ENCODE measurements around the gene HDAC1. TPM values are rescaled to one million over a fixed set of nuclear protein-coding genes. Genes with fewer than 3 reads are reported as not detected.

The HDAC1 gene
- total and polyA plus RNA-seq, 10 of the 15 experiments (the other 5 are each of a cell fraction or from before 2014, with no cell fraction given): 147 to 331 (median 168) TPM

DNA sequence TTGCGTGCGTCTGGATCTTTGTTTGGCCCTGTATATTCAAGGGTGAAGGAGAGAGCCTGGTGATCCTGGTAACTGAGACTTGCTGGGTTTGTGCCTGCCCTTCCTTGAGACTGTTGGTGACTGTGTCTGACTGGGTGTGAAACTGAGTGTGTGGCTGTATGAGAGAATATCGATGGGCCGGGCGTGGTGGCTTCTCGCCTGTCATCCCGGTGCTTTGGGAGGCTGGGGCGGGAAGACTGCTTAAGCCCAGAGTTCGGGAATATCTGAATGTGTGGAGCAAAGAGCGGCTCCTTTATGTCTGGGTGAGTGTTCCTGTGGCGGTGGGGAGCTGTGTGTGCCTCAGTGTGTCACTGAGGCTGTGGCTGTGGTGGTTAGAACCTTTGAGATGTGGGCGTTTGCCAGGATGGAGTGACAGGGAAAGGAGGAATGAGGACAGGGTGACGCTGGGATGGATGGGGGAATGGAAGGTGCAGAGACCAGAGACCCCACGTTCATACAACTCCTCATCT, 46.8 kb downstream of the HDAC1 start:
- Histone ChIP-seq H3K4me2 (ENCODE audit: control insufficient read depth, insufficient read depth) (peak overlapping the region; percentile 78), H3K9ac (ENCODE audit: control insufficient read depth, insufficient read depth, low read length) (peak overlapping the region; percentile 64; the same call in 1 of the 2 replicates), H3K4me1 (ENCODE audit: control insufficient read depth, insufficient read depth, low read length) (peaks cover 60% of the 10 kb centered on the region), H3K9me3 (replicated peaks; ENCODE audit: control insufficient read depth, insufficient read depth, low read length) (no peaks in the 10 kb centered on the region), H3K27ac (ENCODE audit: control insufficient read depth, insufficient read depth) (peak overlapping the region; percentile 81), H3K27me3 (replicated peaks in 1 of 2; ENCODE audit: control insufficient read depth in 2 of 2, insufficient read depth in 2 of 2, low read length in 1 of 2) (no peaks in the 10 kb centered on the region), H3K4me3 (no peak overlapping the region), H3K36me3 (ENCODE audit: control insufficient read depth in 2 of 2, insufficient read depth in 2 of 2, low read length in 1 of 2) (no peaks in the 10 kb centered on the region), H4K20me1 (ENCODE audit: control insufficient read depth, insufficient read depth) (no peaks in the 10 kb centered on the region), H2AFZ (ENCODE audit: control insufficient read depth, low read depth, low read length) (no peak overlapping the region; the same call in 1 of the 2 replicates), H3K79me2 (ENCODE audit: control insufficient read depth, insufficient read depth, low read length) (peaks cover 18% of the 10 kb centered on the region)
- FAIRE-seq (no peak), DNase-seq (ENCODE audit: low read depth, low spot score) (no peak), ATAC-seq (no peak)
- ChIA-PET RAD21 (ENCODE audit: unreplicated experiment) (interaction anchor here (1.6 kb wide), 1 partner anchor 56 kb away, joined by 3 read pairs; the partner anchor contains the start of gene BSDC1), CTCF (interaction anchor here (1.6 kb wide), 1 partner anchor 21 kb away, joined by 4 read pairs; no protein-coding TSS in a partner anchor), POLR2A (interaction anchor here (1.7 to 3.8 kb wide), 4 partner anchors 13 to 56 kb away, joined by 5 to 46 read pairs (median 16); partner anchors contain the start of gene BSDC1), SMC1A (ENCODE audit: uncharacterized antibody, unreplicated experiment) (interaction anchor here (3.3 kb wide), 1 partner anchor 62 kb away, joined by 10 read pairs; no protein-coding TSS in a partner anchor)
- 84% methylated on average over 14 of the region's 14 CpGs for WGBS (ENCODE audit: insufficient coverage, insufficient replicate concordance, low lambda C conversion rate, missing lambda C conversion rate)
- in situ Hi-C loops (cut with MboI) (no loop called here), intact Hi-C loops (cut with micrococcal nuclease; ENCODE audit: unreplicated experiment) (no loop called here)
- no TSS peak for BruUV-seq (replicated peaks)
- TF ChIP-seq SMAD5 (IDR thresholded peaks at IDR 0.05; ENCODE audit: low read depth): no peak
- TF ChIP-seq MLLT1 (IDR thresholded peaks at IDR 0.05): peak; percentile 78
- TF ChIP-seq YY1 (IDR thresholded peaks at IDR 0.05; ENCODE audit: low read depth, low read length): no peak
- no peak for TF ChIP-seq EED (IDR thresholded peaks at IDR 0.05; ENCODE audit: low read depth)
- TF ChIP-seq NFYA (IDR thresholded peaks at IDR 0.05; ENCODE audit: borderline replicate concordance, low read depth, low read length): no peak
- TF ChIP-seq ETV6 (conservative IDR thresholded peaks at IDR 0.05 in 1 of 2, IDR thresholded peaks at IDR 0.05 in 1 of 2; ENCODE audit: borderline replicate concordance in 1 of 2, low read depth in 1 of 2): no peak

Measured in GM12878 (cell line).